HG02642 (cell line): ENCODE measurements around the gene PLPPR2.
"Not testable (repeated sequence)": the region's sequence is repeated elsewhere in the genome, so short reads cannot be mapped to it uniquely, and the experiment has no call there.

Source experiments
- ATAC-seq: cut with Tn5 transposase; IDR thresholded peaks from one replicate; pipeline ENCODE4 v1.9.1; 2021; ENCODE audit warnings: mild to moderate bottlenecking; ENCODE audit not compliant: unreplicated experiment, poor library complexity

PLPPR2 gene

GRCh38 chr19:11367528-11367927, 12.3 kb downstream of the PLPPR2 start:
- ATAC-seq = no peak

GRCh38 chr19:11370744-11371143, 15.5 kb downstream of the PLPPR2 start:
- no peak for ATAC-seq

- no peak for ATAC-seq
Measured at GRCh38 chr19:11373166-11373884, 18.1 kb downstream of the PLPPR2 start.

GRCh38 chr19:11373885-11374432, 18.7 kb downstream of the PLPPR2 start:
- ATAC-seq = no peak

GRCh38 chr19:11374433-11375142, 19.4 kb downstream of the PLPPR2 start, which contains the start of gene SWSAP1:
TSS of gene SWSAP1 (plus strand) at chr19:11374666. CDS start at chr19:11374681, 15 bp downstream.
- peak; percentile 89 for ATAC-seq

GRCh38 chr19:11375143-11375948, 20.1 kb downstream of the PLPPR2 start:
- ATAC-seq = no peak

GRCh38 chr19:11377237-11377636, 22.0 kb downstream of the PLPPR2 start:
- ATAC-seq = no peak

GRCh38 chr19:11377756-11378155, 22.5 kb downstream of the PLPPR2 start:
- ATAC-seq = no peak

GRCh38 chr19:11378319-11379189, 23.3 kb downstream of the PLPPR2 start:
- ATAC-seq = no peak

GRCh38 chr19:11379269-11379845, 24.1 kb downstream of the PLPPR2 start:
- ATAC-seq = not testable (repeated sequence)

- ATAC-seq = no peak
Measured at GRCh38 chr19:11379857-11380350, 24.7 kb downstream of the PLPPR2 start.

GRCh38 chr19:11380653-11381537, 25.7 kb downstream of the PLPPR2 start:
- ATAC-seq = peak; percentile 83

GRCh38 chr19:11382898-11383705, 27.9 kb downstream of the PLPPR2 start:
- ATAC-seq = no peak

- ATAC-seq = no peak
Measured at GRCh38 chr19:11383706-11384048, 28.4 kb downstream of the PLPPR2 start.

- ATAC-seq = no peak
Measured at GRCh38 chr19:11384778-11385129, 29.5 kb downstream of the PLPPR2 start.

GRCh38 chr19:11387162-11388034, 32.2 kb downstream of the PLPPR2 start:
- ATAC-seq = no peak

- no peak for ATAC-seq
Measured at GRCh38 chr19:11390359-11390758, 35.1 kb downstream of the PLPPR2 start.
